IPS-18a (cell line): ENCODE measurements around the gene UNC50.

Experiments
- H3K27ac ChIP-seq: one replicate; pipeline ENCODE4 v1.5.1; 2013; ENCODE audit warnings: low read length
- H3K27me3 ChIP-seq: one replicate; pipeline ENCODE4 v1.6.1; 2013; ENCODE audit warnings: mild to moderate bottlenecking, low read length; ENCODE audit not compliant: control insufficient read depth, insufficient read depth
- H3K36me3 ChIP-seq: one replicate; pipeline ENCODE4 v1.6.1; 2013; ENCODE audit warnings: low read depth, low read length; ENCODE audit not compliant: control insufficient read depth
- H3K4me1 ChIP-seq: one replicate; pipeline ENCODE4 v1.6.1; 2013; ENCODE audit warnings: low read depth, low read length; ENCODE audit not compliant: control insufficient read depth
- H3K4me3 ChIP-seq: one replicate; pipeline ENCODE4 v1.5.1; 2013; ENCODE audit warnings: low read length
- H3K9ac ChIP-seq: one replicate; pipeline ENCODE4 v1.6.1; 2013; ENCODE audit warnings: mild to moderate bottlenecking, low read length, moderate library complexity
- H3K9me3 ChIP-seq: one replicate; pipeline ENCODE4 v1.6.1; 2013; ENCODE audit warnings: low read depth, low read length; ENCODE audit not compliant: control insufficient read depth

UNC50 gene

GRCh38 chr2:98578231-98578630, 30.2 kb upstream of the UNC50 start:
- H3K9me3 ChIP-seq: no peaks in the 10 kb centered on the region
- peaks cover 28% of the 10 kb centered on the region for H3K36me3 ChIP-seq
- H3K4me1 ChIP-seq: no peaks in the 10 kb centered on the region
- no peak overlapping the region for H3K4me3 ChIP-seq
- H3K27ac ChIP-seq: no peak overlapping the region
- H3K9ac ChIP-seq: no peak overlapping the region
- H3K27me3 ChIP-seq: no peaks in the 10 kb centered on the region

- Histone ChIP-seq H3K4me1 (no peaks in the 10 kb centered on the region), H3K27ac (no peak overlapping the region), H3K9ac (no peak overlapping the region), H3K4me3 (no peak overlapping the region), H3K9me3 (no peaks in the 10 kb centered on the region), H3K27me3 (no peaks in the 10 kb centered on the region), H3K36me3 (peaks cover 25% of the 10 kb centered on the region)
Measured at GRCh38 chr2:98579926-98580325, 28.5 kb upstream of the UNC50 start.

DNA sequence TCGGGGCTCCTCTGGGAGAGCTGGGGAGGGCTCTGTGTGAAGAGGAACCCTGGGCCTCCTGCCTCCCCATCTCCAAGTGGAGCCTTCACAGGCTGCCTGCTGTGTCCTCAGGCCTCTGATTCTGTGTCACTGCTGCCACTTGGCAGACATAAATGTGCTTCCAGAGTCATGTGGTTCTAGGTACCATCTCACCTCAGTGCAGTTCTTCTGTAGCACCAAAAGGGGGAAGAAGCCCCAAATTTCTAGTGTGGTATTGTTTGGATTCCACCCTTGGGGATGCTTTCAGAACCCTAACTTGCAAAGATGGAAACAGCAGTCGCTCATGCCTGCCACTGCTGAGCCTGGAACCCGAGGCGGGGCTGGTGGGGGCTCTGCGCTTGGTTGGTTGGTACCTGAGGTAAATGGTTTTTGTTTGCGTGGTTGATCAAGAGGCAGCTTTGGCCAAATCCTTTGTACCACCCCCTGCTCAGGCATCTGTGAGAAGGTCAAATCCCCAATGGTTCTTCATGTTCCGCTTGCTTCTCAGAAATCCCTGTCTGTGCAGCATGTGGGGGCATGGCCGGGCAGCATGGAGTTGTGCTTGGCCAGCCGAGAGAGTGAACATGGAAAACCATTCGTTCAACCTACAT, 27.6 kb upstream of the UNC50 start:
- Histone ChIP-seq H3K4me3 (no peak overlapping the region), H3K9me3 (no peaks in the 10 kb centered on the region), H3K27me3 (no peaks in the 10 kb centered on the region), H3K27ac (no peak overlapping the region), H3K9ac (no peak overlapping the region), H3K36me3 (peaks cover 24% of the 10 kb centered on the region), H3K4me1 (no peaks in the 10 kb centered on the region)

DNA sequence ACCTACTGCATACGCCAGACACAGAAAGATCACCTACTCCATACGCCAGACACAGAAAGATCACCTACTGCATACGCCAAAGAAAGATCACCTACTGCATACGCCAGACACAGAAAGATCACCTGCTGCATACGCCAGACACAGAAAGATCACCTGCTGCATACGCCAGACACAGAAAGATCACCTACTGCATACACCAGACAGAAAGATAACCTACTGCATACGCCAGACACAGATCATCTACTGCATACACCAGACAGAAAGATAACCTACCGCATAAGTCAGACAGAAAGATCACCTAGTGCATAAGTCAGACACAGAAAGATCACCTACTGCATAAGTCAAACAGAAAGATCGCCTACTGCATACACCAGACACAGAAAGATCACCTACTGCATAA, 25.9 kb upstream of the UNC50 start:
- Histone ChIP-seq H3K9ac (no peak overlapping the region), H3K27me3 (no peaks in the 10 kb centered on the region), H3K36me3 (peaks cover 17% of the 10 kb centered on the region), H3K27ac (no peak overlapping the region), H3K9me3 (no peaks in the 10 kb centered on the region), H3K4me3 (no peak overlapping the region), H3K4me1 (no peaks in the 10 kb centered on the region)

DNA sequence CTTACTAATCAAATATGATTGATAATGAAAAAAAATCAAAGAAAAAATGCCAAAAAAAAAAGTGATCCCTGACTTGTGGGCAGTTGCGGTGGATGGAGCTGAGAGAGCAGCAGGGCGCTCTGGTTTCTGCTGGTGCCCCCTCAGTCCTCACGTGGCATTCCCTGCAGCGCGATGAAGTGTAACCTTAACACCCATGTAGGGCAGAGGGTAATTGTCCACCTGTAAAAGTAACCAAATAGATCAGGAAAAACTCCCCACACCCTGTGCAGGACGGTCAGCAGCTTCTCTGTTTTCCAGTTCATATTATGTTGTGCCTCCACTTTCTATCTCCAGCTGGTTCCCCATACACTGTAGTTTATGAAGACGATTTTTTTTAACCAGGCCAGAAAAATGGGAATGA, 25.1 kb upstream of the UNC50 start:
- H3K9ac ChIP-seq: no peak overlapping the region
- no peak overlapping the region for H3K27ac ChIP-seq
- no peaks in the 10 kb centered on the region for H3K9me3 ChIP-seq
- H3K27me3 ChIP-seq: no peaks in the 10 kb centered on the region
- H3K4me3 ChIP-seq: no peak overlapping the region
- H3K4me1 ChIP-seq: no peaks in the 10 kb centered on the region
- peaks cover 12% of the 10 kb centered on the region for H3K36me3 ChIP-seq

DNA sequence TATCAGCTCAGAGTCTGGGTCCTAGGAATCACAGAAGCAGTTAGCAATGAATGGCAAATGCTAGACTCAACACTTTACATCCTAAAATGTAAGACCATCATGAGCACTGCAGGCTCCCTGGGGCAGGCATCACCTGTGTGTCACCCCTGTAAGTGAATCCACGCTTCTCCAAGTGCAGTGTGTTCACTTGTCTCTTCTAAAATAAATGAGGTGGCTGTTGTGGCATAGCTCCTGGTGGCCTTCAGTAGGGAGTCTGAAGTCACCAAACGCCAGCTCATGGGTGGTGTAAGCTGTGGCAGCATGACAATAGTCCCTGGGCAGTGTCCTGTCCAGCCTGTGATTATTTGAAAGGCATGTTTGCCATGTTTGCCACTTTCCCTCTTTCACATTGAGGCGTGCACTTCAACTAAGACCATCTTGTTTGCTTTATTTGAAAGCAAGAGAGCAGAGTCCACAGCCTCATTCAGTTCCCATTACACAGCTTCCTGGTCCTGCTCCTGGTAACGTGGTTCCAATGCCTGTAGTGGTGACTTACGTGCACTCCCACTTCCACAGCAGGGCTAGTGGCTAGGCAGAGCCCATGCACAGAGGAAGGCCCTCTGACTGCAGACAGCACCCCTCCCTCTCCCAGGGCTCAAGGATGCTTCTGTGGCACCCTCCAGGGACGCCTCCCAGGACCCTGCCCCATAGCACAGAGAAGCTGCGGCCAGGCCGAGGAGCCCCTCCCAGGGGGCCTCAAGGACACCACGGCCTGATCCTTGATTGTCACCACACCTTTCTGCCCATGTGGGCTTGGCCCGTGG, 24.4 kb upstream of the UNC50 start:
- Histone ChIP-seq H3K4me3 (no peak overlapping the region), H3K27ac (no peak overlapping the region), H3K36me3 (peaks cover 12% of the 10 kb centered on the region), H3K27me3 (no peaks in the 10 kb centered on the region), H3K9ac (no peak overlapping the region), H3K4me1 (no peaks in the 10 kb centered on the region), H3K9me3 (no peaks in the 10 kb centered on the region)

GRCh38 chr2:98585386-98585785, 23.0 kb upstream of the UNC50 start:
- no peak overlapping the region for H3K4me3 ChIP-seq
- no peaks in the 10 kb centered on the region for H3K9me3 ChIP-seq
- no peak overlapping the region for H3K27ac ChIP-seq
- H3K27me3 ChIP-seq: no peaks in the 10 kb centered on the region
- H3K4me1 ChIP-seq: no peaks in the 10 kb centered on the region
- no peak overlapping the region for H3K9ac ChIP-seq
- peaks cover 12% of the 10 kb centered on the region for H3K36me3 ChIP-seq

GRCh38 chr2:98586551-98587140, 21.7 kb upstream of the UNC50 start:
- Histone ChIP-seq H3K27me3 (no peaks in the 10 kb centered on the region), H3K9me3 (no peaks in the 10 kb centered on the region), H3K27ac (no peak overlapping the region), H3K36me3 (peaks cover 12% of the 10 kb centered on the region), H3K4me1 (no peaks in the 10 kb centered on the region), H3K9ac (no peak overlapping the region), H3K4me3 (no peak overlapping the region)

DNA sequence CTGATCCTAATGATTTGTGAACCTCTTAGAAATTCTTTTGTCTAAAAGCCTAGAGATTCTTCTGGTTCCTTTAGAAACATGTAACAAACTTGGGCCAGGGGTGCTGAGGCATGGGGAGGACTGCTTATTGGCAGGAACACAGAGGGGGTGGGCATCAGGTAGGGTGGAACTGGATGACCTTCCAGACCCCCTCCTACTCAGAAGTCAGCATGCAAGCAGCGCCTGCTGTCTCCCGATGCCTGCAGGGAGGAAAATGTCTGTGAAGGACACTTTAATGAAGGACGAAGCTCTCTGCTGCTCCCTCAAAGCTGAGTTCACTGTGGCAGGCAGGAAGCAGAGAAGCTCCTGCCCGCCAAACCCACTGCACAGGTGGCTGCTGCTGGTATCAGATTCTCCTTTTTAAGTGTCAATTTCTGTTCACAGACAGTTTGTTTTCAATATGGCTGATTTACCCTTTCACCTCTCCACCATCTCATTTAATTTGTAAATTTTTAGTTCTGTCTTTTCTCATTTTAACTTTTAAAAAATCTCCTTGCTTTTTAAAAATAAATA, 19.4 kb upstream of the UNC50 start:
- no peaks in the 10 kb centered on the region for H3K27me3 ChIP-seq
- H3K9me3 ChIP-seq: peaks cover 2% of the 10 kb centered on the region
- no peaks in the 10 kb centered on the region for H3K4me1 ChIP-seq
- H3K9ac ChIP-seq: no peak overlapping the region
- H3K4me3 ChIP-seq: no peak overlapping the region
- no peak overlapping the region for H3K27ac ChIP-seq
- no peaks in the 10 kb centered on the region for H3K36me3 ChIP-seq

- Histone ChIP-seq H3K27me3 (no peaks in the 10 kb centered on the region), H3K4me3 (no peak overlapping the region), H3K9ac (no peak overlapping the region), H3K9me3 (peaks cover 4% of the 10 kb centered on the region), H3K4me1 (no peaks in the 10 kb centered on the region), H3K27ac (no peak overlapping the region), H3K36me3 (no peaks in the 10 kb centered on the region)
Measured at GRCh38 chr2:98589489-98589888, 18.9 kb upstream of the UNC50 start.

DNA sequence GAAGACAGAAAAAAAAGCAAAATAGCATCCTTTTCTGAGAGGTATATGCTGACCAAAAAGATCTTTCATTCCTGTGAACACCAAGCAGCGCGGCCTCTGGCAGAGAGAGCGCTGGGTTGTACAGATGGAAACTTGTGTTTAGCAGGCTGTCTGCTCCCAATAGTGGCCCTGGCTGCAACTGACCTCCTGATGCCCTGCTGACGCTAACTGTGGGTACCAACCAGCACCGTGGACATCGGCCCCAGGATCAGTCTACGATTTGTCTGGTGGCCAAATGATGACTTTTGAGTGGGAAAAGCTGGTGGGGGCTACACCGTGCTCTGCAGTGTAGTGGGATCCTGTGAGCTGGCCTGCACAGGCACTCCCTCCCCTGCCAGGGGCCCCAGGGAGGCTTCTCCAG, 15.8 kb upstream of the UNC50 start:
- Histone ChIP-seq H3K27me3 (no peaks in the 10 kb centered on the region), H3K36me3 (peaks cover 5% of the 10 kb centered on the region), H3K9me3 (peaks cover 4% of the 10 kb centered on the region), H3K9ac (no peak overlapping the region), H3K4me1 (no peaks in the 10 kb centered on the region), H3K4me3 (no peak overlapping the region), H3K27ac (no peak overlapping the region)
